Fibroblast of lung (primary cell): ENCODE results near the gene FAM181A. TPM values are rescaled to one million over a fixed set of nuclear protein-coding genes. Genes with fewer than 3 reads are reported as not detected.
A peak's percentile ranks its signal among the peaks of the same experiment; 100 is the strongest.

ENCODE experiments used
- DNase-seq, 2 donors: peaks; one replicate each; pipeline versions ENCODE4 v3.0.0 to v3.0.0-alpha.2; 2010; ENCODE audit warnings: low read depth in 2 of 2
- H2AFZ ChIP-seq: 2 replicates; pipeline ENCODE4 v1.5.1; 2012; ENCODE audit warnings: low read length, control low read depth, inconsistent platforms
- H3K27ac ChIP-seq: 2 replicates; pipeline ENCODE4 v1.5.1; 2011; ENCODE audit warnings: low read length, control low read depth; ENCODE audit not compliant: insufficient read depth
- H3K27me3 ChIP-seq: 2 replicates; pipeline ENCODE4 v1.5.1; 2011; ENCODE audit warnings: mild to moderate bottlenecking, low read length; ENCODE audit not compliant: control insufficient read depth, insufficient read depth
- H3K36me3 ChIP-seq: 2 replicates; pipeline ENCODE4 v1.5.1; 2011; ENCODE audit warnings: low read length; ENCODE audit not compliant: control insufficient read depth, insufficient read depth
- H3K4me1 ChIP-seq: 2 replicates; pipeline ENCODE4 v1.5.1; 2011; ENCODE audit warnings: low read length; ENCODE audit not compliant: control insufficient read depth, insufficient read depth; ENCODE audit errors: extremely low read depth
- H3K4me2 ChIP-seq: 2 replicates; pipeline ENCODE4 v1.5.1; 2011; ENCODE audit warnings: low read length, control low read depth; ENCODE audit not compliant: insufficient read depth; ENCODE audit errors: extremely low read depth
- H3K4me3 ChIP-seq, 4 experiments: fragments of 200-600 bp in 1 of 4; sonication (generic) in 1 of 4; replicated peaks in 1 of 4; 2 replicates each; pipeline ENCODE4 v1.5.1; 2011 to 2016; ENCODE audit warnings: low read length in 4 of 4, low read depth in 3 of 4, mild to moderate bottlenecking in 3 of 4, control low read depth in 2 of 4, inconsistent platforms in 1 of 4, mixed read lengths in 1 of 4; ENCODE audit not compliant: insufficient read depth in 1 of 4; ENCODE audit errors: control extremely low read depth in 1 of 4
- H3K79me2 ChIP-seq: 2 replicates; pipeline ENCODE4 v1.5.1; 2012; ENCODE audit warnings: mild to moderate bottlenecking, low read length, inconsistent platforms; ENCODE audit not compliant: control insufficient read depth, insufficient read depth
- H3K9ac ChIP-seq: 2 replicates; pipeline ENCODE4 v1.5.1; 2011; ENCODE audit warnings: mild to moderate bottlenecking, low read length, control low read depth; ENCODE audit not compliant: insufficient read depth
- H3K9me3 ChIP-seq: 2 replicates; pipeline ENCODE4 v1.5.1; 2012; ENCODE audit warnings: low read depth, low read length; ENCODE audit not compliant: control insufficient read depth, insufficient read depth
- H4K20me1 ChIP-seq: 2 replicates; pipeline ENCODE4 v1.5.1; 2011; ENCODE audit warnings: low read length; ENCODE audit not compliant: control insufficient read depth, insufficient read depth; ENCODE audit errors: extremely low read depth
- EZH2 ChIP-seq: IDR thresholded peaks from 2 replicates; pipeline ENCODE4 v1.5.1; 2012; ENCODE audit warnings: low read length, control low read depth, mild to moderate bottlenecking; ENCODE audit errors: missing control alignments
- polyA plus RNA-seq, 2 donors: library from polyadenylated mRNA; depleted of rRNA in 1 of 2; stranded (reverse) in 1 of 2; unstranded in 1 of 2; fragments of >200 nt; gene quantifications; 2 replicates each; pipeline ENCODE4 v1.2.1, GENCODE V29; 2011 to 2012; ENCODE audit warnings: missing spikeins in 1 of 2
- total RNA-seq: library from RNA; depleted of rRNA; stranded (reverse); fragments of >200 nt; gene quantifications from 2 replicates; pipeline ENCODE4 v1.2.1, GENCODE V29; 2014
- TF ChIP-seq, protein P1 (sequence below), 2 donors: IDR thresholded peaks in 1 of 2; conservative IDR thresholded peaks in 1 of 2; 1 replicate in 1 of 2; 2 replicates in 1 of 2; pipeline ENCODE4 v1.5.1; 2011 to 2012; ENCODE audit warnings: low read length in 2 of 2, control low read depth in 1 of 2, inconsistent platforms in 1 of 2, low read depth in 1 of 2, mild to moderate bottlenecking in 1 of 2

Gene FAM181A
- total and polyA plus RNA-seq, 2 donors (not counting 1 experiment from before 2014, with no cell fraction given) = not detected

DNA sequence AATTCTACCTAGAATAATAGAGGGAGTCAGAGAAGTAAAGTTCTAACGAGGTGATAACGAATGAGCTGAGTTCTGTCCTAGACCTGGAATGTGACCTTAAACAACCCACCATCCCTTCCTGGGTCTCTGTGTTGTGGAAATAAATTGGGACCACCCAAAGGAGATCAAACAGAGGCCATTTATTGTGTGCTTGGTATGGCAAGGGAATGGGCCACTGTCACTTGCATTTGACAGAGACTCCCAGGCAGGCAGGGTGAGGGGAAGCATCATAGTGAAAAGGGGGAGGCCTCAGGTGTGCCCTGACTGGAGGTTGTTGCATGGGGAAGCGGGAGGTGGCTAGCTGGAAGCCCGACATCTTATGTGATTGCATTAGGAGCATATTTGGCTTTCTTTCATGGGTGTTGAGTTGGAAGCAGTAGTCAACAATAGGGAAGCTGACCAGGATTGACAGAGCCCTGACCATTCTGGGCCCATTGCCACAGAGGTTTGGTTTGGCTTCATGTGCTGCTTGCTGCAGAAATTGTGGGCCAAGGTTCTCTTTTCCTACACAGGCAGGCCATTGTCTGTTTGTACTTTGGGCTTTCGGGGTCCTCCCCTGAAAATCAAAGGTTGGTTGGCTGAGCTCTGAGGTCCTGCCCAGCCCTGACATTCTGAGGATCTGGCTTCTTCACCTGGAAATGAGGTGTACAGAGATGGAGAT, 17.6 kb upstream of the FAM181A start:
- TF ChIP-seq EZH2 = no peak
- TF ChIP-seq, protein P1, sequence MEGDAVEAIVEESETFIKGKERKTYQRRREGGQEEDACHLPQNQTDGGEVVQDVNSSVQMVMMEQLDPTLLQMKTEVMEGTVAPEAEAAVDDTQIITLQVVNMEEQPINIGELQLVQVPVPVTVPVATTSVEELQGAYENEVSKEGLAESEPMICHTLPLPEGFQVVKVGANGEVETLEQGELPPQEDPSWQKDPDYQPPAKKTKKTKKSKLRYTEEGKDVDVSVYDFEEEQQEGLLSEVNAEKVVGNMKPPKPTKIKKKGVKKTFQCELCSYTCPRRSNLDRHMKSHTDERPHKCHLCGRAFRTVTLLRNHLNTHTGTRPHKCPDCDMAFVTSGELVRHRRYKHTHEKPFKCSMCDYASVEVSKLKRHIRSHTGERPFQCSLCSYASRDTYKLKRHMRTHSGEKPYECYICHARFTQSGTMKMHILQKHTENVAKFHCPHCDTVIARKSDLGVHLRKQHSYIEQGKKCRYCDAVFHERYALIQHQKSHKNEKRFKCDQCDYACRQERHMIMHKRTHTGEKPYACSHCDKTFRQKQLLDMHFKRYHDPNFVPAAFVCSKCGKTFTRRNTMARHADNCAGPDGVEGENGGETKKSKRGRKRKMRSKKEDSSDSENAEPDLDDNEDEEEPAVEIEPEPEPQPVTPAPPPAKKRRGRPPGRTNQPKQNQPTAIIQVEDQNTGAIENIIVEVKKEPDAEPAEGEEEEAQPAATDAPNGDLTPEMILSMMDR (conservative IDR thresholded peaks at IDR 0.05 in 1 of 2, IDR thresholded peaks at IDR 0.05 in 1 of 2; ENCODE audit: low read depth in 1 of 2, low read length in 2 of 2) = no peak

DNA sequence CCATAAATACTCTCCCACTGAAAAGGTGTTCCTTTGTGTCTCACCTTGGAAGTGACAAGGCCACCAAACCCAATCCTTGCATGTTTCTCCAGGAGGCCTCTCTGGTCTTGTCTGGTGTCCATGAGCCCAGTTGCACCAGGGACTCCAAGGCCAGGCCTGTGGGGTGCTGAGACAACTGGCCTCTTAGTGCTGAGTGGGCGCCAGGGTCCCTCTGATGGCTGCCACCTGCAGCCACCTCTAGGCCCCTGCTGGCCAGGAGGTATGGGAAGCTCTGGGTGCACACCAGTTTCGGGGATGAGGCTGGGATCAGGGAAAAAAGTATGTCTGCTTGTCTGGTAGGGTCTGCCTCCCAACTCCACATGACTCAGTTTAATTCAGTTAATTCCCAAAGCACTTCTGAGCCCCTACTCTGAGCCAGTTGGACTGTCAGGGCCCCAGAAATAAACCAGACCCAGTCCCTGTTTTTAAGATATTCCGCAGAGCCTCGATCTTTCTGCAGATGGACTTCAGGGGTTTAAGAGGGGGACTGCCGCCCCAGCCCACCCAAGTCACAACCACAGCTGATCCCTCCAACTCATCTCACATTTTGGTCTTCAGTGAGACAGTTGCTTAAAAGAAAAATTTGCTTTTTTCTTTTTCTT, 15.0 kb upstream of the FAM181A start:
- Histone ChIP-seq H2AFZ (no peak overlapping the region), H3K79me2 (no peaks in the 10 kb centered on the region), H3K27ac (no peak overlapping the region), H4K20me1 (no peaks in the 10 kb centered on the region), H3K4me2 (no peak overlapping the region), H3K27me3 (no peaks in the 10 kb centered on the region), H3K36me3 (no peaks in the 10 kb centered on the region), H3K9ac (no peak overlapping the region), H3K9me3 (no peaks in the 10 kb centered on the region), H3K4me3 (no peak overlapping the region), H3K4me1 (no peaks in the 10 kb centered on the region)
- no peak for DNase-seq
- TF ChIP-seq EZH2 = no peak
- TF ChIP-seq, protein P1 (conservative IDR thresholded peaks at IDR 0.05 in 1 of 2, IDR thresholded peaks at IDR 0.05 in 1 of 2; ENCODE audit: low read depth in 1 of 2, low read length in 2 of 2) = no peak

More for the DNA sequence above, 17.6 kb upstream of the FAM181A start:
- Histone ChIP-seq H2AFZ (no peak overlapping the region), H3K36me3 (no peaks in the 10 kb centered on the region), H3K27ac (no peak overlapping the region), H3K9me3 (no peaks in the 10 kb centered on the region), H3K9ac (no peak overlapping the region), H4K20me1 (no peaks in the 10 kb centered on the region), H3K27me3 (no peaks in the 10 kb centered on the region), H3K79me2 (no peaks in the 10 kb centered on the region), H3K4me1 (no peaks in the 10 kb centered on the region), H3K4me3 (no peak overlapping the region), H3K4me2 (no peak overlapping the region)
- DNase-seq = peak in 1 of 2 donors; percentile 20

DNA sequence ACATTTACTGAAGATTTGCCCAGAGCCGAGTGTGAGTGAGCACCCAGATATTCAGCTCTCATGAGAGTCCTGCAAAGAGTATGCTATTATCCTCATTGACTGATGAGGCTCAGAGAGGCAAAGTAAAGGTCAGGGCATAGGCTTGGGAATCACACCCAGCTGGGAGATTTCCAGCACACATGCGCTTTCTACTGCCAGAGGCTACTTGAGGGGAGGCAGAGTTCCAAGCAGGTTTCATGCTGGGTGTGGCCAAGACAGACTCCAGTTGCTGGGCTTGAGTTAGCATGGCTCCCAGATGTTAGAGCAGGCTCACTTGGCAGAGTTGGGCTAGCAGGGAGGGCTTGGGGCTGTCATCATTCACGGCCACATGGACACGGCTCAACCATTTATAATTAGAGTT, 14.4 kb upstream of the FAM181A start:
- Histone ChIP-seq H3K79me2 (no peaks in the 10 kb centered on the region), H3K4me3 (no peak overlapping the region), H3K27me3 (no peaks in the 10 kb centered on the region), H3K9ac (no peak overlapping the region), H4K20me1 (no peaks in the 10 kb centered on the region), H3K4me1 (no peaks in the 10 kb centered on the region), H3K4me2 (no peak overlapping the region), H3K9me3 (no peaks in the 10 kb centered on the region), H3K36me3 (no peaks in the 10 kb centered on the region), H3K27ac (no peak overlapping the region), H2AFZ (no peak overlapping the region)
- no peak for TF ChIP-seq EZH2
- TF ChIP-seq, protein P1 (conservative IDR thresholded peaks at IDR 0.05 in 1 of 2, IDR thresholded peaks at IDR 0.05 in 1 of 2; ENCODE audit: low read depth in 1 of 2, low read length in 2 of 2) = no peak
- DNase-seq = no peak
